HuH-7 (cell line): ENCODE data around the gene CCL7.

Source experiments
- DNase-seq: peaks from one replicate; pipeline ENCODE4 v3.0.0; 2011; ENCODE audit warnings: low spot score

Gene CCL7

GRCh38 chr17:34246881-34247280 is 23.1 kb upstream of the CCL7 start:
- no peak for DNase-seq

DNA sequence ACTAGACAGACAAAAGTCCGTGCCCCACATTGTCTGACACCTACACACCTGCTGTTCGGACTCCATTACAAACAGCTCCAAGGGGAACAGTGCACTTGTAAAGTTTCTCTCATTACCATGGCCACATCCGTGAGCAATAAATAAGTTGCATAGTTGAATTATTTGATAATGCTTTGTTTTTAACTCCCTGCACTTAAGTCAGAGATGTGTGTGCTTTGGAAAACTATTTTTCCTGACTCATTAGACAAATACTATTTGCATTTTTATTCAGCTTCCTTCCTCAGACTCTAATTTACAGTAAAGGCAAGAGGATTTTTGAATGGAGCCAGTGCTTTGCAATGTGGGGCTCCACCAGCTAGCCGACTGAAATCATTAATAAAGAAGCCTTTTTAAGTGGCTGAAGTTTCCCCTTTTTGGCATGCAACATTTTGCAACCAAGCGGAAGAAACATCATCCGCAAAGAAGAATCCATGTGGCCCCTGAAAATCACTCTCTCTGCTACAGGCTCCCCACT is 21.5 kb upstream of the CCL7 start:
- DNase-seq, result no peak

DNA sequence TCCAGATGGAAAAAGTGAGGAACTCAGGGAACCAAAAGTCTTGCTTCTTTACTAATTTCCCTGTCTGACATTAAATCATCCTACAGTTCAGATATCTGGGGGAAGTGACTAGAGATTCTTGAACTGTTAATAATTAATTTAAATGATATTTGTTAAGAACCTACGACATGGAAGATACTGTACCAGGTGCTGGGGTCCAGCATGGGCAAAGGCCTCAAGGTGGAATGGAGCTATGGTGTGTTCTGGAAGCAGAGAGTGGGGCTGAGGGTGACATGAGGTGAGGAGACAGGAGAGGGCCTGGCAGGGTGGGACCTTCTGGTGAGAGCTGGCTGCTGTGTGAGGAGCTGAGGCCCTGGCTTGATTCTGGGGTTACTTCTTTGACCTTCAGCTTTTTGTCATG is 21.0 kb upstream of the CCL7 start:
- DNase-seq, result no peak

DNA sequence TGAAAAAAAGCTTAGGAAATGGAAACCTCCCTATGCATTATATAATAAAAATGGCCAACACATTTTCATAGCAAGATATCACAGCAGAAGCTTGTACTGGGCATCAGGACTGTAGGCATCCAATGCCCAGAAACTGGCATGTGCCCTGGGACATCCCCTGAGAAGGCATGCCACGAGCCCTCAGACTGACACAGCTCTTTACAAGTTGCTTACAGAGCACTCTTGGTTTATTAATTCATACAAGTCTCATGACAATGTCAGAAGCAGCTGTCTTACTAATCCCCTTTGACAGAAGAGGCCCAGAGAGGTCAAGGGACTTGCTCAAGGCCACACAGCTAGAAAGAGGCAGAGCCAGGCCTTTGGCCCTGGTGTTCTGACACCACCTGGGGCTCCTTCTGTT is 20.5 kb upstream of the CCL7 start:
- no peak for DNase-seq

DNA sequence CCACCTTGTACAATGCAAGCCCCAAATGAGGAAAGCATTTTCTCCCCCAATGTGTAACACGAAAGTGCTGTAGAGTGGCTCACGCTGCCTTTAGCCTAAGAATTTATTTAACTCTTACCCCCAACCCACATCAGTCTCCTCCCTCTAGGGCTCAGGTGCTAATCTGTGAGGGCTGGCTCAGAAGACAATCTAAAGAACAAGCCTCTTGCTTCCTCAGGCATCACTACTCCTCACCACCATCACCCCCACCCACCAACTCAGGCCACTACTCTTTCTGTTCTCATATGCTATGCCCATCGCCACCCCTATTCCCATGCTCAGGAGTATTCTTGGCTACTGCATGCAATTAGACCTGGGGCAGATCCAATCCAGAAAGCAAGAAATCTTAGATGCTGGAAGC is 18.8 kb upstream of the CCL7 start:
- no peak for DNase-seq

DNA sequence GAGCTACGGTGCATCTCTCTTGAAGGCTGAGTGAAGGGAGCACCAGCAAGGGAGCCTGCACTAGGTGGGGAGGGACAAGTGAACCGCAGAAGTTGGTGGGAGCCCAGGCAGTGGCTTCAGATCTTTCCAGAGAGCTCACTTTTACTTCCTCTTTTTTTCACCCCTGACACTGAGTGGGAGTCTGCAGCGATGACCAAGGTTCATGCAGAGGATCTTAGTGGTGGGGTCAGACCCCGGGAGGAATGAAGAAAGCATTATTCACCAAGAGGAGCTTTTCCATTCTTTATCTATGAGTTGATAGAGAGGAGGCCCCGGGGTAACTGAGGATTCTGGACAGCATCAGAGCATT is 18.0 kb upstream of the CCL7 start:
- no peak for DNase-seq

- no peak for DNase-seq
Observed at GRCh38 chr17:34252444-34253138, 17.4 kb upstream of the CCL7 start.

DNA sequence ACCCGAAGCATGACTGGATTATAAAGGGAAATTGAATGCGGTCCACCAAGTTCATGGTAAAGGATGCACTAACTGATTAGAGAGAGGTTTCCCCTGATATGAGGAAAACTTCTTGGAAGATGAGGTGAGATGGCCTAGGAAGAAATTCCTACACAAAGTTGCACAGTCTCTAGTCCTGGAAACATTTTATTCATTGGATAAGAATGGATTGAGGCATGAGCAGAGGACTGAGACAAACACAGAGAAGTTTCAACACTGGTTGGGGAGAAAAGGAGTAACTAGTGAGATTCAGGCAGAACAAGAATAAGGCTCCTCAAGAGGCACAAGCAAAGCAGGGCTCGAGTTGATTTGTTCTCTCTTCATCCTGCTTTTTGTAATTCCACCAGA is 16.9 kb upstream of the CCL7 start:
- no peak for DNase-seq

DNA sequence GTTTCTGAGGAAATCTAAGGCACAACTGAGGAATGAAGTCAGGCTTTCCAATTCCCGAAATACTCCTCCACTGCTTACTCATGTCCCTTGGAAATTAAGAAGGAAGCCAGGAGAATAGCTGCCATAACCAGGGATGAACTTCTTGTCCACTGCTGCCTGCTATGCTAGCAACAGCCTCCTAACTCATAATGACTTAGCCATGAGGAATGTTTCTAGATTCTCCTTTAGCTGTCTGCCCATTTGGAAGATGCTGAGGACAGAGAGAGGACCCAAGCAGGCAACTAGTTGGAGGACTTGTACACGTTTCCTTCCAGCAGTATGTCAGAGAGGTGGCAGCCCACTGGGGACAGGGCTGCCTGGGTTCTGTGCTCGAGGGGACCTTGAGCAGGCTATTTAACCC is 15.9 kb upstream of the CCL7 start:
- DNase-seq, result no peak

DNA sequence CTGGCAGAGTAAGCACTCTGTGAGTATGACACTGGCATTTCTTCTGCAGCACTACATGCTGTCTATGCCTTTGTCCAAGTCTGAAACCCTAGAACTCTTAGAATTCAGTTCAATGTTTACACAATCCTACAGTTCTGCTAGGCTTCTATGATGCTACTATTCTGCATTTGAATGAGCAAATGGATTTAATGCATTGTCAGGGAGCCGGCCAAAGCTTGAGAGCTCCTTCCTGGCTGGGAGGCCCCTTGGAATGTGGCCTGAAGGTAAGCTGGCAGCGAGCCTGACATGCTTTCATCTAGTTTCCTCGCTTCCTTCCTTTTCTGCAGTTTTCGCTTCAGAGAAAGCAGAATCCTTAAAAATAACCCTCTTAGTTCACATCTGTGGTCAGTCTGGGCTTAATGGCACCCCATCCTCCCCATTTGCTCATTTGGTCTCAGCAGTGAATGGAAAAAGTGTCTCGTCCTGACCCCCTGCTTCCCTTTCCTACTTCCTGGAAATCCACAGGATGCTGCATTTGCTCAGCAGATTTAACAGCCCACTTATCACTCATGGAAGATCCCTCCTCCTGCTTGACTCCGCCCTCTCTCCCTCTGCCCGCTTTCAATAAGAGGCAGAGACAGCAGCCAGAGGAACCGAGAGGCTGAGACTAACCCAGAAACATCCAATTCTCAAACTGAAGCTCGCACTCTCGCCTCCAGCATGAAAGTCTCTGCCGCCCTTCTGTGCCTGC is 15.2 kb upstream of the CCL7 start, which contains the start of gene CCL2:
TSS of gene CCL2 (plus strand) at position 635 of the 730 bp plus-strand sequence. CDS start at position 700, 65 bp downstream.
- no peak for DNase-seq

- DNase-seq, result no peak
Observed at GRCh38 chr17:34255381-34255732, 14.7 kb upstream of the CCL7 start.

DNA sequence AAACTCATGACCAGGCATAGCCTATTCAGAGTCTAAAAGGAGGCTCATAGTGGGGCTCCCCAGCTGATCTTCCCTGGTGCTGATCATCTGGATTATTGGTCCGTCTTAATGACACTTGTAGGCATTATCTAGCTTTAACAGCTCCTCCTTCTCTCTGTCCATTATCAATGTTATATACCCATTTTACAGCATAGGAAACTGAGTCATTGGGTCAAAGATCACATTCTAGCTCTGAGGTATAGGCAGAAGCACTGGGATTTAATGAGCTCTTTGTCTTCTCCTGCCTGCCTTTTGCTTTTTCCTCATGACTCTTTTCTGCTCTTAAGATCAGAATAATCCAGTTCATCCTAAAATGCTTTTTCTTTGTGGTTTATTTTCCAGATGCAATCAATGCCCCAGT is 14.2 kb upstream of the CCL7 start:
- DNase-seq, result no peak

DNA sequence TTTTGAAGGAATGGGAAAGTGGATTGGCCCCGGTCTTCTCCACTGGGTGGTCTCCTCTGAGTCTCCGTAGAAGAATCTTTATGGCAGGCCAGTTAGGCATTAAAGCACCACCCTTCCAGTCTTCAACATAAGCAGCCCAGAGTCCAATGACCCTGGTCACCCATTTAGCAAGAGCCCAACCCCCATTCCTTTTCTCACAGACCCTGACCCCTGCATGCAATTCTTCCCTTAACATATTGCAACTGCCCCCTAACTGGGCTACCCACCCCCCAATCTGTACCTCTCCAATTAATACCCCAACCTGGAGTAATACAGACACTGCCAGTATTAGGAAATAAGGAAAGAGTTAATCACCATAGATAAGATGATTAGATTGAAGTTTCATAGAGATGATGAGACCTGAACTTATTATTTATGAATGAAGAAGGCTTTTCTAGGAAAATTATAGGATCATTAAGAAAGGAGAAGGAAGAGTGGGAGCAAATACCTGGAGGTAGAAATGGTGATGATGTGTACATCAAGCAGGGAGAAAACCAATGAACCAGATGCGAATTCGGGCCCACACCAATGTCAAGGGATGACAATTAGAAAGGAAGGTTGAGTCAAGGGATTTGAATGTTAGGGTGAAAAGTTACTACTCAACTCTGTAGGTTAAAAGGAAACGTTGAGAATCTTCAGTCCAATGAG is 12.6 kb upstream of the CCL7 start:
- no peak for DNase-seq

- DNase-seq, result no peak
Observed at GRCh38 chr17:34257986-34258326, 12.1 kb upstream of the CCL7 start.

DNA sequence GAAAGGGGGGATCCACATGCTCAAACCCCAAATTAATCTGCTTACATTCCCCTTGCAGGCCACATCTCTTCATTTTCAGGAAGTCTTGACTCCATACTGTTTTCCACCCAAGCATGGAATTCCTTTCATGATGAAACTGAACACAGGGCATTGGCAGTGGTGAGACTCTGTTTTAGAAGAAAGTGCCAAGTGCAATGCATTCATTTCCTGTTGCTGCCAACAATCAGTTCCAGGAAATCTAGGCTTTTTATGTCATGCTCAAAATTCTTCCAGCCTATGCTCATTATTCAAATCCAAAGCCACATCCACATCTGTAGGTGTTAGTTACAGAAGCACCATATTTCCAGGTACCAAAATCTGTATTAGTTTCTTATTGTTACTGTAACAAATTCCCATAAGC is 10.9 kb upstream of the CCL7 start:
- no peak for DNase-seq

DNA sequence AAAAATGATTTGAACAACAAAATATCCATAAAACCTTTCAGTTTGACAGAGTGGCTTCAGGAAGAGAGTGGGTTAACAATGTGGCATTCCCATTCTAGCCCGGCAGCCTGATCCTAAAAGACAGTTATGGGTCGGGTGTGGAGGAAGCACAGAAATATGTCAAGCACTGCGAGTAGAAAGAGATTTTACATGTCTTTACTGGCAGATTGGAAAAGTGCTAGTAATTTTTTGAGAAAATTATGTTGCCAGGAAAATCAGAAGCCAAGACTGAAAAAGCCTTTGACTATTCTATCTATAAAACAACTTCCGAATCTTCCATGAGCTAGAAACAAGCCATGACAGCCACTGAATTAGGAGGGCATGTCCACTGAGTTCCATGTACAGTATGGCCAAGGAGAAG is 9.2 kb upstream of the CCL7 start:
- DNase-seq, result no peak

- DNase-seq, result no peak
Observed at GRCh38 chr17:34261568-34262337, 8.3 kb upstream of the CCL7 start.

- no peak for DNase-seq
Observed at GRCh38 chr17:34265711-34266110, 4.3 kb upstream of the CCL7 start.

DNA sequence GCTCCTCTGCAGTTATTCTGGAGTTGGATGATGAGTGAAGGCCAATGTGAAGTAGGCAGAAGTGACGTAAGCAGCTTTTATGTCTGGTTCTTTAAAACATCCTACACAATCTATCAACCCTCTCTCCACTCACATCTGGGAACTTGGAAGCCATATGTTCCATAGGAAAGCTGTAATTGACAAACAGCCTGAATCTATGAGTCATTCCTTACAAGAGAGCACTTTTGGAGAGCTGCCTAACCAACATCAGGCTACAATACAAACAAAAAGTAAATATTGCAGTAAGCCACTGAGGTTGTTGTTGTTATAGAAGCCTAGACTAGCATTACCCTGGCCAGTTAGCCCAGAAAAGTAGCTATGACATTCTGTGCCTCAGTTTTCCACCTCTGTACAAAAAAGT is 5.9 kb downstream of the CCL7 start:
- no peak for DNase-seq

DNA sequence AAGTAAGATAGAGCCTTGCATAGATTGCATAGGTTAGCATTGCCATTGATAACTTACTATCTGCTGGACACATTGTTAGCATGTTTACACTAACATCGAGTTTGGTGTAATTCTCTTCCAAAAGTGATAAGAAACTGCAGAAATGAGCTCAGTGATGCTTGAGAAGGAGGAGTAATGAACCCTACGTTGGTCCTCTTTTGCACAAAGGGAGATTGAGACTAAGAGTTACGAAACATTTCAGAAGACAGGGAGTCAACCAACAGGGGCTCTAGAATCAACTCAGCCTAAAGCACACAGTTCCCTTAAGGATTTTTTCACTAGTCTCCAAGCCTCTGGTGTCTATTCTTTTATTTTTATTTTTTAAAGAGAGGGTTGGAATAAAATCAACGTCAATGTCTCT is 6.8 kb downstream of the CCL7 start:
- DNase-seq, result no peak

DNA sequence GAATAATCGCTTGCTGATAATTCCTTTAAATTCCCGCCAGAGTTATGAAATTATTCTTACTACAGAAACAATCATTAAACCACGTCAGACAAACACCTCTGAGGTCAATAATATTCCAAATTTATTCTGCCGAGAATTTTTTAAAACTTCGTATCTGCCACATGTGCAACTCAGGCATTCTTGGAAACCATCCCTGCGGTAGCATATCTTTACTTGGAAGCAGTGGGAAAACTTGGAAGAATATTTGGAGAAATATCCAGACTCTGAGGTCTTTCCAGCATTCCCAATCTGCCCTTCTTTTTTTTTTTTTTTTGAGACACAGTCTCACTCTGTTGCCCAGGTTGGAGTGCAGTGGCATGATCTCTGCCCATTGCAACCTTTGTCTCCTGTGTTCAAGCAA is 13.6 kb downstream of the CCL7 start:
- DNase-seq, result no peak

DNA sequence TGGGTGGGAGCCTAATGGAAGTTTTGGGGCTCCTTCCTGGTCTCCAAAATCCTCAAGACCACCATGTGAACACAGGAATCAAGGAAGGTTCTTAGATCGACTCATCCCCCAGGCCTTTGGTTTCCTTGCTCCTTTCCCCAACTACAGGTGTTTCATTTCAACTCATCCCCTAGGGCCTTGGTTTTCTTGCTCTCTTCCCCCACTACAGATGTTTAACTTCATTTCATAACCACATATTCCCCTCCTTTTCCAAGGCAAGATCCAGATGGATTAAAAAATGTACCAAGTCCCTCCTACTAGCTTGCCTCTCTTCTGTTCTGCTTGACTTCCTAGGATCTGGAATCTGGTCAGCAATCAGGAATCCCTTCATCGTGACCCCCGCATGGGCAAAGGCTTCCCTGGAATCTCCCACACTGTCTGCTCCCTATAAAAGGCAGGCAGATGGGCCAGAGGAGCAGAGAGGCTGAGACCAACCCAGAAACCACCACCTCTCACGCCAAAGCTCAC is 15.3 kb downstream of the CCL7 start, which contains the start of gene CCL11:
TSS of gene CCL11 (plus strand) at position 457 of the 507 bp plus-strand sequence. CDS start 67 bp downstream, outside the sequence.
- no peak for DNase-seq
